Gastroesophageal sphincter (tissue), 4 donors: ENCODE measurements around the gene PANK4. TPM values are rescaled to one million over a fixed set of nuclear protein-coding genes. Genes with fewer than 3 reads are reported as not detected.

ENCODE experiments used
- ATAC-seq: fragments of 150-250 bp; one replicate; pipeline ENCODE4 v1.9.1; 2016; ENCODE audit warnings: mild to moderate bottlenecking, moderate library complexity
- H3K27ac ChIP-seq, 4 donors: fragments of 200-600 bp; sonication (generic) in 3 of 4; 1 replicate in 3 of 4; 2 replicates in 1 of 4; pipeline ENCODE4 v1.5.1; 2016 to 2019
- H3K27me3 ChIP-seq: fragments of 200-600 bp; sonication (generic); one replicate; pipeline ENCODE4 v1.5.1; 2019
- H3K36me3 ChIP-seq, 2 donors: fragments of 200-600 bp; sonication (generic); one replicate each; pipeline ENCODE4 v1.5.1; 2019; ENCODE audit warnings: control low read depth in 1 of 2
- H3K4me1 ChIP-seq, 3 donors: fragments of 200-600 bp; sonication (generic); 1 replicate in 2 of 3; 2 replicates in 1 of 3; pipeline ENCODE4 v1.5.1; 2016 to 2019; ENCODE audit warnings: control low read depth in 2 of 3
- H3K4me3 ChIP-seq, 2 donors: fragments of 200-600 bp; sonication (generic); one replicate each; pipeline ENCODE4 v1.5.1; 2019; ENCODE audit warnings: mild to moderate bottlenecking in 1 of 2, moderate library complexity in 1 of 2
- H3K9me3 ChIP-seq, 3 donors: fragments of 200-600 bp; sonication (generic); one replicate each; pipeline ENCODE4 v1.5.1; 2017 to 2019; ENCODE audit warnings: control low read depth in 2 of 3
- CTCF ChIP-seq, 4 experiments: fragments of 200-600 bp in 2 of 4; fragments of 450-650 bp in 2 of 4; sonication (generic) in 1 of 4; IDR thresholded peaks; one replicate each; pipeline ENCODE4 v1.5.1; 2017 to 2019; ENCODE audit warnings: antibody characterized with exemption in 4 of 4, mild to moderate bottlenecking in 2 of 4, moderate library complexity in 2 of 4
- EP300 ChIP-seq: sonication (generic); formaldehyde crosslinking; IDR thresholded peaks from one replicate; pipeline ENCODE4 v1.6.1; 2017; ENCODE audit warnings: antibody characterized with exemption, mild to moderate bottlenecking
- POLR2A ChIP-seq, 2 donors: fragments of 450-650 bp; IDR thresholded peaks; one replicate each; pipeline ENCODE4 v1.6.1; 2017; ENCODE audit warnings: antibody characterized with exemption in 2 of 2, mild to moderate bottlenecking in 2 of 2, moderate library complexity in 1 of 2
- POLR2AphosphoS5 ChIP-seq: sonication (generic); formaldehyde crosslinking; IDR thresholded peaks from one replicate; pipeline ENCODE4 v1.6.1; 2017; ENCODE audit warnings: antibody characterized with exemption
- WGBS, 2 donors: methylation state at CpG; one replicate each; pipeline ENCODE4 v1.1.5; 2018; ENCODE audit warnings: low coverage in 1 of 2; 5-methylcytosine and 5-hydroxymethylcytosine counted together
- total RNA-seq, 4 donors: library from RNA; depleted of rRNA; stranded (reverse); fragments of >200 nt; gene quantifications; one replicate each; pipeline ENCODE4 v1.1.0, GENCODE V29; 2016

PANK4 gene
- total RNA-seq, 4 donors from 2014 or later, result 32.6 to 46.8 (median 34.0) TPM

GRCh38 chr1:2493691-2494322 is 32.6 kb downstream of the PANK4 start:
- H3K27ac ChIP-seq, result no peak overlapping the region
- peaks cover 43% of the 10 kb centered on the region for H3K27me3 ChIP-seq
- H3K4me1 ChIP-seq, result no peaks in the 10 kb centered on the region
- no peak for ATAC-seq
- H3K36me3 ChIP-seq, result no peaks in the 10 kb centered on the region
- TF ChIP-seq POLR2A (IDR thresholded peaks at IDR 0.05) (no peak), POLR2AphosphoS5 (no peak), EP300 (no peak), CTCF (IDR thresholded peaks at IDR 0.05) (no peak)
- H3K9me3 ChIP-seq, result peaks cover 0 to 7% (median 0%) of the 10 kb centered on the region in 3 donors
- 100% methylated on average over 1 of the region's 24 CpGs; no CpG with 5 or more reads in 1 of the 2 donors for WGBS, 2 donors
- H3K4me3 ChIP-seq, result no peak overlapping the region

GRCh38 chr1:2493218-2493617 is 33.2 kb downstream of the PANK4 start:
- no CpG with 5 or more reads among the region's 19 CpGs for WGBS, 2 donors
- no peak for ATAC-seq
- no peak overlapping the region for H3K27ac ChIP-seq

GRCh38 chr1:2492091-2492490 is 34.3 kb downstream of the PANK4 start:
- Histone ChIP-seq H3K27ac (no peak overlapping the region), H3K9me3 (peaks cover 0 to 17% (median 0%) of the 10 kb centered on the region in 3 donors), H3K4me1 (no peaks in the 10 kb centered on the region), H3K27me3 (peaks cover 27% of the 10 kb centered on the region), H3K36me3 (no peaks in the 10 kb centered on the region), H3K4me3 (no peak overlapping the region)
- 61 to 67% methylated on average over 2 to 5 of the region's 13 CpGs for WGBS, 2 donors
- no peak for ATAC-seq
- TF ChIP-seq CTCF (IDR thresholded peaks at IDR 0.05) (no peak), EP300 (no peak), POLR2AphosphoS5 (no peak), POLR2A (IDR thresholded peaks at IDR 0.05) (no peak)

More at GRCh38 chr1:2493218-2493617, 33.2 kb downstream of the PANK4 start:
- Histone ChIP-seq H3K27me3 (peaks cover 37% of the 10 kb centered on the region), H3K4me1 (no peaks in the 10 kb centered on the region), H3K4me3 (no peak overlapping the region), H3K36me3 (no peaks in the 10 kb centered on the region), H3K9me3 (peaks cover 0 to 13% (median 0%) of the 10 kb centered on the region in 3 donors)
- TF ChIP-seq EP300 (no peak), CTCF (IDR thresholded peaks at IDR 0.05) (no peak), POLR2A (IDR thresholded peaks at IDR 0.05) (no peak)

DNA sequence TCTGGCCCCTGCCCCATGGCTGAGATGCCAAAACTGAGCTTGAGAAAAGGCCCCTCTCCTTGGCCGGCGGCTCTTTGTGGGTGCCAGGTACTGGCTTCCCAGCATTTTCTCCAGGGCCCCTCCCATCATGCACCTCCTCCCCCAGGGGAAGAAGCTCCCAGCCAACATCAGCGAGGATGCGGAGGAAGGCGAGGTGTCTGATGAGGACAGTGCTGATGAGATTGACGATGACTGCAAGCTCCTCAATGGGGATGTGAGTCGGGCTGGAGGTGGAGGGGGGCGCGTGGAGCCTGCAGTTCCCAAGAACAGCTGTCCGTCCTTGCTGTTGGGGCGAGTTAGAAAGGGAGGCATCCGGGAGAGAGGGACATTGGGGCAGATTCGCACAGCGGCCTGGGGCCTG is 36.8 kb downstream of the PANK4 start:
- no peaks in the 10 kb centered on the region for H3K36me3 ChIP-seq
- 92% methylated on average over 5 of the region's 14 CpGs; no CpG with 5 or more reads in 1 of the 2 donors for WGBS, 2 donors

DNA sequence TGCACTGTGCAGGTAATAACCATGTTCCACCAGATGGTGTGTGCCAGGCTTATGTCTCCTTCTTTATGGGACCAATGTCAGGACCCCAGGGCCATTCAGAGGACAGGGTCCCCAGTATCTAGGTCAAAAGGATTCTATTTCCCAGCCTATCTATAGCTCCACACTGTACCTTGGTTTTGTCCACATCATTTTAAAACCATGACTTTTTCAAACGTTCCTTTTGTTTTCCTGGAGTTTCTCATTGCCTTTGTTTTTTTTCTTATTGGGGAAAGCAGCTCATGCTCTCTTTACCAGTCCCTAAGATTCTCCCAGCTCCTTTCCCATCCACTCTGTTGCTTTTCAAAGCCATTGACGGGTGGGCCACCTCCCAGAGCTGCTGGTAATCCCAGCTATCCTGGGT is 37.7 kb downstream of the PANK4 start:
- no peak for ATAC-seq
- peaks cover 27% of the 10 kb centered on the region for H3K27me3 ChIP-seq
- no peaks in the 10 kb centered on the region for H3K4me1 ChIP-seq
- no peaks in the 10 kb centered on the region for H3K36me3 ChIP-seq
- no peak overlapping the region for H3K27ac ChIP-seq
- TF ChIP-seq EP300, result no peak
- no peak for TF ChIP-seq POLR2AphosphoS5
- TF ChIP-seq POLR2A (IDR thresholded peaks at IDR 0.05), result no peak
- TF ChIP-seq CTCF (IDR thresholded peaks at IDR 0.05), result no peak
- 73 to 100% methylated on average over 1 to 2 of the region's 2 CpGs for WGBS, 2 donors
- H3K4me3 ChIP-seq, result no peak overlapping the region
- H3K9me3 ChIP-seq, result peaks cover 0 to 17% (median 0%) of the 10 kb centered on the region in 3 donors

More for the DNA sequence above, 36.8 kb downstream of the PANK4 start:
- no peaks in the 10 kb centered on the region for H3K4me1 ChIP-seq
- no peak for TF ChIP-seq EP300
- no peak for ATAC-seq
- H3K27ac ChIP-seq, result no peak overlapping the region
- peaks cover 0 to 17% (median 0%) of the 10 kb centered on the region in 3 donors for H3K9me3 ChIP-seq
- peaks cover 27% of the 10 kb centered on the region for H3K27me3 ChIP-seq
- H3K4me3 ChIP-seq, result no peak overlapping the region
